Measurements from ENCODE around the gene NHS.

- no peak for TF ChIP-seq POLR2AphosphoS5 (IDR thresholded peaks at IDR 0.05; ENCODE audit: low read depth, low read length)
- TF ChIP-seq, protein P1, sequence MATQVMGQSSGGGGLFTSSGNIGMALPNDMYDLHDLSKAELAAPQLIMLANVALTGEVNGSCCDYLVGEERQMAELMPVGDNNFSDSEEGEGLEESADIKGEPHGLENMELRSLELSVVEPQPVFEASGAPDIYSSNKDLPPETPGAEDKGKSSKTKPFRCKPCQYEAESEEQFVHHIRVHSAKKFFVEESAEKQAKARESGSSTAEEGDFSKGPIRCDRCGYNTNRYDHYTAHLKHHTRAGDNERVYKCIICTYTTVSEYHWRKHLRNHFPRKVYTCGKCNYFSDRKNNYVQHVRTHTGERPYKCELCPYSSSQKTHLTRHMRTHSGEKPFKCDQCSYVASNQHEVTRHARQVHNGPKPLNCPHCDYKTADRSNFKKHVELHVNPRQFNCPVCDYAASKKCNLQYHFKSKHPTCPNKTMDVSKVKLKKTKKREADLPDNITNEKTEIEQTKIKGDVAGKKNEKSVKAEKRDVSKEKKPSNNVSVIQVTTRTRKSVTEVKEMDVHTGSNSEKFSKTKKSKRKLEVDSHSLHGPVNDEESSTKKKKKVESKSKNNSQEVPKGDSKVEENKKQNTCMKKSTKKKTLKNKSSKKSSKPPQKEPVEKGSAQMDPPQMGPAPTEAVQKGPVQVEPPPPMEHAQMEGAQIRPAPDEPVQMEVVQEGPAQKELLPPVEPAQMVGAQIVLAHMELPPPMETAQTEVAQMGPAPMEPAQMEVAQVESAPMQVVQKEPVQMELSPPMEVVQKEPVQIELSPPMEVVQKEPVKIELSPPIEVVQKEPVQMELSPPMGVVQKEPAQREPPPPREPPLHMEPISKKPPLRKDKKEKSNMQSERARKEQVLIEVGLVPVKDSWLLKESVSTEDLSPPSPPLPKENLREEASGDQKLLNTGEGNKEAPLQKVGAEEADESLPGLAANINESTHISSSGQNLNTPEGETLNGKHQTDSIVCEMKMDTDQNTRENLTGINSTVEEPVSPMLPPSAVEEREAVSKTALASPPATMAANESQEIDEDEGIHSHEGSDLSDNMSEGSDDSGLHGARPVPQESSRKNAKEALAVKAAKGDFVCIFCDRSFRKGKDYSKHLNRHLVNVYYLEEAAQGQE (IDR thresholded peaks at IDR 0.05; ENCODE audit: insufficient read depth in 1 of 2, low read depth in 2 of 2, low read length in 2 of 2): no peak
Observed at GRCh38 chrX:17465802-17466201, 90.8 kb downstream of the NHS start.

Measured in PFSK-1 (cell line).